ENCODE measurements around the gene TACC3.

TACC3 gene

DNA sequence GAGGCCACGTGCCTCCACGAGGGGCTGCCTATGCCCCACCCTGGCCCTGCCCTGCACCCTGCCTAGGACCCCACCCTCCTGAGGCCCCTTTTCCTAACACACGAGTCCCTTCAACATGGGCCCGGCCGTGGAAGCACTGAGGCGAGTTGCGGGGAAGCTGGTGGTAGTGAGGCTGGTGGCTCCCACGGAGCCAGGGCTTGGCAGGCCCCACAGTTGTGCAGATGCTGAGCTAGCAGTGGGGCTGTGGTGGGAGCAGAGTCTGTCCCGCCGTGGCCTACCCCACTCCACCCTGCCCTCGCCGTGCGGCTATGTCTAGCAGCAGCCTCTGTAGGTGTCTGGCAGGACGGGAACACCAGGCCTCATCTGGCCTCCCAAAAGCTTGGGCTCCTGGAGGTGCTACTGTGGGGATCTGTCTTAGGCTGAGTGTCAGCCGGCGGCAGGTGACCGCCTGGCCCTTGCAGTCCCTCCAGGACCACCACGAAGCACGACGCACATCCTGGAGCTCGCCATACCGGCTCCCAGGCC lies 18.8 kb downstream of the TACC3 start:
- TF ChIP-seq CTCF (IDR thresholded peaks at IDR 0.05; ENCODE audit: control extremely low read depth, extremely low read depth, low read depth, missing control alignments), result no peak
- ChIA-PET POLR2A (no interaction called here), CTCF (interaction anchor here (0.7 to 2.4 kb wide), 4 partner anchors 8 to 159 kb away, joined by 3 to 13 read pairs (median 4); no protein-coding TSS in a partner anchor)
- DNase-seq (ENCODE audit: extremely low spot score), result no peak

- ChIA-PET CTCF (interaction anchor here (0.9 to 2.4 kb wide), 3 partner anchors 10 to 158 kb away, joined by 3 to 13 read pairs (median 5); no protein-coding TSS in a partner anchor), POLR2A (no interaction called here)
- no peak for TF ChIP-seq CTCF (IDR thresholded peaks at IDR 0.05; ENCODE audit: control extremely low read depth, extremely low read depth, low read depth, missing control alignments)
- no peak for DNase-seq (ENCODE audit: extremely low spot score)
Measured at GRCh38 chr4:1741208-1741607, 19.9 kb downstream of the TACC3 start.

- ChIA-PET POLR2A (interaction anchor here (0.6 kb wide), 1 partner anchor 144 kb away, joined by 9 read pairs; no protein-coding TSS in a partner anchor), CTCF (interaction anchor here (1.3 to 7.1 kb wide), 6 partner anchors 11 to 155 kb away, joined by 5 to 67 read pairs (median 12); no protein-coding TSS in a partner anchor)
- DNase-seq (ENCODE audit: extremely low spot score), result no peak
- no peak for TF ChIP-seq CTCF (IDR thresholded peaks at IDR 0.05; ENCODE audit: control extremely low read depth, extremely low read depth, low read depth, missing control alignments)
Measured at GRCh38 chr4:1743551-1743950, 22.2 kb downstream of the TACC3 start.

GRCh38 chr4:1743975-1744374 lies 22.7 kb downstream of the TACC3 start:
- ChIA-PET CTCF (interaction anchor here (1.3 to 7.1 kb wide), 7 partner anchors 11 to 155 kb away, joined by 5 to 87 read pairs (median 13); no protein-coding TSS in a partner anchor), POLR2A (interaction anchor here (0.6 kb wide), 1 partner anchor 144 kb away, joined by 9 read pairs; no protein-coding TSS in a partner anchor)
- no peak for TF ChIP-seq CTCF (IDR thresholded peaks at IDR 0.05; ENCODE audit: control extremely low read depth, extremely low read depth, low read depth, missing control alignments)
- DNase-seq (ENCODE audit: extremely low spot score), result no peak

GRCh38 chr4:1744552-1744951 lies 23.2 kb downstream of the TACC3 start:
- no peak for TF ChIP-seq CTCF (IDR thresholded peaks at IDR 0.05; ENCODE audit: control extremely low read depth, extremely low read depth, low read depth, missing control alignments)
- ChIA-PET CTCF (interaction anchor here (1.2 to 7.1 kb wide), 9 partner anchors 10 to 154 kb away, joined by 3 to 87 read pairs (median 12); no protein-coding TSS in a partner anchor), POLR2A (no interaction called here)
- DNase-seq (ENCODE audit: extremely low spot score), result no peak

- DNase-seq (ENCODE audit: extremely low spot score), result no peak
- TF ChIP-seq CTCF (IDR thresholded peaks at IDR 0.05; ENCODE audit: control extremely low read depth, extremely low read depth, low read depth, missing control alignments), result no peak
- POLR2A ChIA-PET, result no interaction called here
- CTCF ChIA-PET, result interaction anchor here (0.6 to 7.1 kb wide), 12 partner anchors 10 to 154 kb away, joined by 3 to 87 read pairs (median 5); no protein-coding TSS in a partner anchor
Measured at GRCh38 chr4:1745165-1745564, 23.8 kb downstream of the TACC3 start.

Data from GM10248 (cell line).